KBM-7 (cell line): Measurements from ENCODE around the gene GPR55.

ENCODE experiments used
- DNase-seq: peaks from one replicate; pipeline ENCODE4 v3.0.0-alpha.2; 2015
- in situ Hi-C: fragments of 300-500 bp; cut with MboI; formaldehyde crosslinking; loops from 2 replicates; pipeline ENCODE4 v1.14.3; 2020; ENCODE audit warnings: low sequenced_read_pairs, low pct_unique_long_range_greater_than_20kb, mixed read lengths

The GPR55 gene

DNA sequence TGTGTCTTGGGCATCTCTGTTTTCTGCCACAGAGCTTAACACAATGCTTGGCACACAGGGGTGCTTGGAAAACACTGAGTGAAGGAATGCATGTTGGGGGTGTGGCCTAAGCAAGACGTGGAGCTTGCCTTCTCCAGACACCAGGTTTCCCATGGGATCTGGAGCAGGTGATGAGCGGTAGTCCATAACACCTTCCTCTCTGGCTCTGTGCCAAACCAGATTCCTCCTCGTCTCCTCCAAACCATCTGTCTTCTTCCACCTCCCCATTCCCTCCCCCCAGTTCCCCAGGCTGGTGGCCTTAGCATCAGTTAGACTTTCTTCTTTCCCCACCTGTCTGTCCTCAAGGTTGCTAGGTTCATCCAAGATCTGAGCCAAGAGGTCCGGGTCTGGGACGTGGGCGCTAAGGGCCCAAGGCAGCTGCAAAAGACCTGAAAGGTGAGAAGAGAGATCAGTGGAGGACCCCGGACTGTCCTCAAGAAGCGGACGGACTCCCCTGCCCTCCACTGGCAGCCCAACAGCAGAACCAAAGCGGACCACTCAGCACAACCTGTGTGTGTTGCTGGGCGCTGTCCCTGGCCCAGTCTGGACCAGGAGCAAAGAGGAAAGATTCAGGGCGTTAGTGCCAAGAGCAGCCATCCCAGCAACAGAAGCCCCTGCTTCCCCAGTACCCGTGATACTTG lies 61.5 kb downstream of the GPR55 start:
- DNase-seq: no peak
- in situ Hi-C loops: no loop called here

- DNase-seq: no peak
- in situ Hi-C loops: no loop called here
Measured at GRCh38 chr2:230863031-230863430, 62.0 kb downstream of the GPR55 start.

- no peak for DNase-seq
- in situ Hi-C loops: no loop called here
Measured at GRCh38 chr2:230862292-230862691, 62.8 kb downstream of the GPR55 start.

- in situ Hi-C loops: no loop called here
- DNase-seq: no peak
Measured at GRCh38 chr2:230861552-230862255, 63.3 kb downstream of the GPR55 start.
